Uterus (tissue), 4 donors: ENCODE results near the gene SLC2A5. TPM values are rescaled to one million over a fixed set of nuclear protein-coding genes. Genes with fewer than 3 reads are reported as not detected.

Experiments
- DNase-seq, 2 donors: peaks; one replicate each; pipeline ENCODE4 v3.0.0-alpha.2; 2019 to 2020
- H3K27ac ChIP-seq, 2 donors: fragments of 200-600 bp; sonication (generic); 1 replicate in 1 of 2; 2 replicates in 1 of 2; pipeline ENCODE4 v1.5.1; 2016 to 2018
- H3K27me3 ChIP-seq, 2 donors: fragments of 200-600 bp; sonication (generic); one replicate each; pipeline ENCODE4 v1.5.1; 2018 to 2019; ENCODE audit warnings: control low read depth in 1 of 2
- H3K36me3 ChIP-seq, 2 donors: fragments of 200-600 bp; sonication (generic); one replicate each; pipeline ENCODE4 v1.5.1; 2019; ENCODE audit warnings: control low read depth in 1 of 2
- H3K4me1 ChIP-seq, 2 donors: fragments of 200-600 bp; sonication (generic); one replicate each; pipeline ENCODE4 v1.5.1; 2018 to 2019; ENCODE audit warnings: control low read depth in 1 of 2
- H3K4me3 ChIP-seq, 2 donors: fragments of 200-600 bp; sonication (generic); 1 replicate in 1 of 2; 2 replicates in 1 of 2; pipeline ENCODE4 v1.5.1; 2018 to 2019; ENCODE audit warnings: mild to moderate bottlenecking in 1 of 2
- H3K9me3 ChIP-seq, 2 donors: fragments of 200-600 bp; sonication (generic); one replicate each; pipeline ENCODE4 v1.5.1; 2019; ENCODE audit warnings: control low read depth in 1 of 2
- CTCF ChIP-seq, 4 experiments: fragments of 200-600 bp in 2 of 4; fragments of 450-650 bp in 2 of 4; sonication (generic) in 2 of 4; IDR thresholded peaks; one replicate each; pipeline ENCODE4 v1.5.1; 2016 to 2019; ENCODE audit warnings: antibody characterized with exemption in 4 of 4, mild to moderate bottlenecking in 2 of 4, moderate library complexity in 1 of 4
- POLR2A ChIP-seq, 2 donors: fragments of 450-650 bp; IDR thresholded peaks; one replicate each; pipeline ENCODE4 v1.6.1; 2016; ENCODE audit warnings: antibody characterized with exemption in 2 of 2, mild to moderate bottlenecking in 1 of 2, moderate library complexity in 1 of 2
- intact Hi-C: fragments of 100-400 bp; cut with DNase I; formaldehyde crosslinking; loops from one replicate; pipeline ENCODE4 v1.15.1; 2023; ENCODE audit warnings: low total_unique reads
- total RNA-seq, 4 donors: library from RNA; depleted of rRNA in 3 of 4; stranded (reverse); fragments of >200 nt in 3 of 4; gene quantifications; one replicate each; pipeline versions ENCODE4 v1.1.0 to v1.2.4, GENCODE V29; 2014 to 2023
- donor health status: DM: yes; HTN: yes; CAD: no.

Gene SLC2A5
- total RNA-seq, 4 donors from 2014 or later = 1.1 to 2.4 TPM; not detected in 2

- TF ChIP-seq POLR2A (IDR thresholded peaks at IDR 0.05) (no peak), CTCF (IDR thresholded peaks at IDR 0.05) (no peak)
- Histone ChIP-seq H3K27me3 (no peaks in the 10 kb centered on the region), H3K4me1 (no peaks in the 10 kb centered on the region), H3K36me3 (no peaks in the 10 kb centered on the region), H3K9me3 (no peaks in the 10 kb centered on the region), H3K27ac (no peak overlapping the region), H3K4me3 (no peak overlapping the region)
- peak in 1 of 2 donors; percentile 42 for DNase-seq
- intact Hi-C loops = no loop called here
These were observed 58.6 kb downstream of the SLC2A5 start for GRCh38 chr1:9010781-9011323.

GRCh38 chr1:9009438-9010370 lies 59.7 kb downstream of the SLC2A5 start:
- TF ChIP-seq POLR2A (IDR thresholded peaks at IDR 0.05) = no peak
- TF ChIP-seq CTCF (IDR thresholded peaks at IDR 0.05) = peak; percentile 8 to 31 (median 28)
- no peak for DNase-seq
- no peaks in the 10 kb centered on the region for H3K4me1 ChIP-seq
- no peak overlapping the region for H3K4me3 ChIP-seq
- no peaks in the 10 kb centered on the region for H3K9me3 ChIP-seq
- H3K27me3 ChIP-seq = no peaks in the 10 kb centered on the region
- H3K27ac ChIP-seq = no peak overlapping the region
- intact Hi-C loops = no loop called here
- no peaks in the 10 kb centered on the region for H3K36me3 ChIP-seq

- no peak overlapping the region for H3K27ac ChIP-seq
- DNase-seq = no peak
- TF ChIP-seq POLR2A (IDR thresholded peaks at IDR 0.05) (no peak), CTCF (IDR thresholded peaks at IDR 0.05) (no peak)
- no peaks in the 10 kb centered on the region for H3K36me3 ChIP-seq
- H3K27me3 ChIP-seq = no peaks in the 10 kb centered on the region
- no peak overlapping the region for H3K4me3 ChIP-seq
- H3K4me1 ChIP-seq = no peaks in the 10 kb centered on the region
- no peaks in the 10 kb centered on the region for H3K9me3 ChIP-seq
- intact Hi-C loops = no loop called here
These were observed 61.2 kb downstream of the SLC2A5 start for GRCh38 chr1:9008236-9008635.

GRCh38 chr1:9006956-9007615 lies 62.3 kb downstream of the SLC2A5 start:
- Histone ChIP-seq H3K9me3 (no peaks in the 10 kb centered on the region), H3K27me3 (no peaks in the 10 kb centered on the region), H3K4me3 (no peak overlapping the region), H3K4me1 (no peaks in the 10 kb centered on the region), H3K27ac (no peak overlapping the region), H3K36me3 (no peaks in the 10 kb centered on the region)
- intact Hi-C loops = no loop called here
- no peak for DNase-seq
- TF ChIP-seq CTCF (IDR thresholded peaks at IDR 0.05) (no peak), POLR2A (IDR thresholded peaks at IDR 0.05) (no peak)

GRCh38 chr1:9005395-9005708 lies 64.1 kb downstream of the SLC2A5 start:
- no peak overlapping the region for H3K4me3 ChIP-seq
- no peak for TF ChIP-seq CTCF (IDR thresholded peaks at IDR 0.05)
- TF ChIP-seq POLR2A (IDR thresholded peaks at IDR 0.05) = no peak
- H3K27ac ChIP-seq = no peak overlapping the region
- intact Hi-C loops = no loop called here
- H3K27me3 ChIP-seq = no peaks in the 10 kb centered on the region
- no peaks in the 10 kb centered on the region for H3K9me3 ChIP-seq
- no peaks in the 10 kb centered on the region for H3K36me3 ChIP-seq
- DNase-seq = no peak
- no peaks in the 10 kb centered on the region for H3K4me1 ChIP-seq
